HepG2 (cell line): ENCODE measurements around the gene GLDC. TPM values are rescaled to one million over a fixed set of nuclear protein-coding genes. Genes with fewer than 3 reads are reported as not detected.

Experiments used
- CBX5 ChIP-seq: sonication (generic); formaldehyde crosslinking; IDR thresholded peaks from 2 replicates; pipeline ENCODE4 v1.4.0; 2020; ENCODE audit warnings: missing genetic modification reagents, borderline replicate concordance
- HMG20A ChIP-seq: IDR thresholded peaks from 2 replicates; pipeline ENCODE4 v1.6.1; 2016; ENCODE audit warnings: borderline replicate concordance
- KDM6A ChIP-seq: IDR thresholded peaks from 2 replicates; pipeline ENCODE4 v1.6.1; 2016; ENCODE audit warnings: low read depth
- NFKB2 ChIP-seq: sonication (generic); formaldehyde crosslinking; IDR thresholded peaks from 2 replicates; pipeline ENCODE4 v1.4.0; 2020; ENCODE audit warnings: missing genetic modification reagents, borderline replicate concordance
- PITX1 ChIP-seq: sonication (generic); formaldehyde crosslinking; IDR thresholded peaks from 2 replicates; pipeline ENCODE4 v1.5.1; 2020; ENCODE audit warnings: mild to moderate bottlenecking, missing genetic modification reagents
- RFX5 ChIP-seq: IDR thresholded peaks from 2 replicates; pipeline ENCODE4 v1.6.1; 2011; ENCODE audit warnings: low read depth, low read length, improper control_type of control experiment
- SALL1 ChIP-seq: sonication (generic); formaldehyde crosslinking; IDR thresholded peaks from 2 replicates; pipeline ENCODE4 v1.8.0; 2022; ENCODE audit warnings: mild to moderate bottlenecking, missing genetic modification reagents
- SETDB1 ChIP-seq: sonication (generic); formaldehyde crosslinking; IDR thresholded peaks from 2 replicates; pipeline ENCODE4 v1.5.1; 2020; ENCODE audit warnings: missing genetic modification reagents, mild to moderate bottlenecking, borderline replicate concordance
- STAT5B ChIP-seq: sonication (generic); formaldehyde crosslinking; IDR thresholded peaks from 2 replicates; pipeline ENCODE4 v1.4.0; 2020; ENCODE audit warnings: missing genetic modification reagents
- TGIF2 ChIP-seq: IDR thresholded peaks from 2 replicates; pipeline ENCODE4 v1.6.1; 2016; ENCODE audit warnings: control low read depth, missing compliant biosample characterization
- ZBTB42 ChIP-seq: sonication (generic); formaldehyde crosslinking; IDR thresholded peaks from 2 replicates; pipeline ENCODE4 v1.5.0; 2020; ENCODE audit warnings: mild to moderate bottlenecking, missing genetic modification reagents
- ZFX ChIP-seq: sonication (generic); formaldehyde crosslinking; IDR thresholded peaks from 2 replicates; pipeline ENCODE4 v1.4.0; 2020; ENCODE audit warnings: mild to moderate bottlenecking, low read depth, missing genetic modification reagents, moderate library complexity
- ZNF468 ChIP-seq: sonication (generic); formaldehyde crosslinking; IDR thresholded peaks from 2 replicates; pipeline ENCODE4 v1.8.0; 2022; ENCODE audit warnings: mild to moderate bottlenecking, moderate library complexity, missing genetic modification reagents
- ZNF530 ChIP-seq: sonication (generic); formaldehyde crosslinking; IDR thresholded peaks from 2 replicates; pipeline ENCODE4 v1.5.0; 2020; ENCODE audit warnings: low read depth, mild to moderate bottlenecking, missing genetic modification reagents
- ZSCAN21 ChIP-seq: sonication (generic); formaldehyde crosslinking; IDR thresholded peaks from 2 replicates; pipeline ENCODE4 v1.8.0; 2022; ENCODE audit warnings: mild to moderate bottlenecking, missing genetic modification reagents, moderate library complexity, borderline replicate concordance
- polyA plus RNA-seq, 8 experiments: library from polyadenylated mRNA; depleted of rRNA in 3 of 8; stranded (reverse) in 7 of 8; unstranded in 1 of 8; fragments of >200 nt; fragmentation: Illumina TruSeq in 4 of 8; extraction: Trizol in 4 of 8; gene quantifications; 2 replicates each; pipeline versions ENCODE4 v1.2.1 to v1.2.3, GENCODE V29; 2011 to 2016; ENCODE audit warnings: low read depth in 4 of 8, missing spikeins in 1 of 8, mixed read lengths in 1 of 8; ENCODE audit not compliant: insufficient read depth in 1 of 8
- total RNA-seq, 5 experiments: library from RNA; depleted of rRNA; stranded (reverse); fragments of >200 nt; fragmentation: Illumina TruSeq; extraction: Trizol; gene quantifications; 2 replicates each; pipeline ENCODE4 v1.2.3, GENCODE V29; 2016; ENCODE audit warnings: low read depth in 1 of 5
- TF ChIP-seq, protein P1 (sequence below): sonication (generic); formaldehyde crosslinking; IDR thresholded peaks from 2 replicates; pipeline ENCODE4 v1.9.0; 2021; ENCODE audit warnings: missing genetic modification reagents, mild to moderate bottlenecking, borderline replicate concordance
- TF ChIP-seq, protein P2 (sequence below): sonication (generic); formaldehyde crosslinking; IDR thresholded peaks from 2 replicates; pipeline ENCODE4 v1.5.1; 2020; ENCODE audit warnings: mild to moderate bottlenecking, missing genetic modification reagents, borderline replicate concordance
- TF ChIP-seq, protein P3 (sequence below): sonication (generic); formaldehyde crosslinking; IDR thresholded peaks from 2 replicates; pipeline ENCODE4 v1.4.0; 2020; ENCODE audit warnings: missing genetic modification reagents, borderline replicate concordance

The GLDC gene
- total and polyA plus RNA-seq, 2 of the 13 experiments (the other 11 are each of a cell fraction or from before 2014, with no cell fraction given) = 59.3 to 115 TPM

DNA sequence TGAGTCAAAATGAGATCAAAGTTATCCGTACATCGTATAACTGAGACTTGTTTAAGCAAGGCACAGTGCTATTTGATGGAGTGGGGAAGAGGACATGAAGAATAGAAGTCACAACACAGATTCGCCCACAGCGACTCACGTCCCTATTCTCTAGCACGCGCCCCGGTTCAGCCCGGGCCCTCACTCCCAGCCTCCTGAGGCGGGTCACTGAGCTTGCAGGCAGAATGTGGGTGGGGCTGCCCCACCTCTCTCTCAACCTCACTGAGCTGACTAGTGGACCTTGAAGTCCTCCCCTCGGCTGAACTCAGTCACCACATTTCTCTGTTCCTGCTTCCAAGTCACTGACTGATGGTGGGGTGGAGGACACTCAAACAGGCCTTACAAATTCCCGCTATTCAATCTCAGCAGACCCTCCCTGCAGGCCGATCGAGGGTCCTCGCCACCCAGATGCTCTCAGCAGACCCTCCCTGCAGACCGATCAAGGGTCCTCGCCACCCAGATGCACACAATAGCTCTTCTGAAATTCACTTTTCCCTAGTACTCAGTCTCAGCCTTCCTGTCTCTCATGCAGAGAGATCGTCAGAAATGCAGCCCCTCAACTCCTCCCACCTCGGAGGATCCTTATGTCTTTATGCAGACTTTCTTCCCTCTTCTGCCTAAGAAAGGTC lies 12.9 kb downstream of the GLDC start (continued):
- TF ChIP-seq, protein P1, sequence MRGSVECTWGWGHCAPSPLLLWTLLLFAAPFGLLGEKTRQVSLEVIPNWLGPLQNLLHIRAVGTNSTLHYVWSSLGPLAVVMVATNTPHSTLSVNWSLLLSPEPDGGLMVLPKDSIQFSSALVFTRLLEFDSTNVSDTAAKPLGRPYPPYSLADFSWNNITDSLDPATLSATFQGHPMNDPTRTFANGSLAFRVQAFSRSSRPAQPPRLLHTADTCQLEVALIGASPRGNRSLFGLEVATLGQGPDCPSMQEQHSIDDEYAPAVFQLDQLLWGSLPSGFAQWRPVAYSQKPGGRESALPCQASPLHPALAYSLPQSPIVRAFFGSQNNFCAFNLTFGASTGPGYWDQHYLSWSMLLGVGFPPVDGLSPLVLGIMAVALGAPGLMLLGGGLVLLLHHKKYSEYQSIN = no peak
- TF ChIP-seq RFX5 (no peak), SALL1 (peak; percentile 24; the same call in 1 of the 2 replicates), ZSCAN21 (no peak), ZNF468 (no peak), NFKB2 (CRISPR knock-in tag) (no peak), SETDB1 (CRISPR knock-in tag) (no peak), TGIF2 (CRISPR knock-in tag) (no peak), STAT5B (CRISPR knock-in tag) (no peak), ZFX (CRISPR knock-in tag) (0 out of 2 replicates have a peak, but pooled peaks have one; percentile 18), KDM6A (CRISPR knock-in tag) (no peak), CBX5 (no peak), ZNF530 (no peak), ZBTB42 (no peak), PITX1 (no peak), HMG20A (CRISPR knock-in tag) (no peak)
- TF ChIP-seq, protein P2, sequence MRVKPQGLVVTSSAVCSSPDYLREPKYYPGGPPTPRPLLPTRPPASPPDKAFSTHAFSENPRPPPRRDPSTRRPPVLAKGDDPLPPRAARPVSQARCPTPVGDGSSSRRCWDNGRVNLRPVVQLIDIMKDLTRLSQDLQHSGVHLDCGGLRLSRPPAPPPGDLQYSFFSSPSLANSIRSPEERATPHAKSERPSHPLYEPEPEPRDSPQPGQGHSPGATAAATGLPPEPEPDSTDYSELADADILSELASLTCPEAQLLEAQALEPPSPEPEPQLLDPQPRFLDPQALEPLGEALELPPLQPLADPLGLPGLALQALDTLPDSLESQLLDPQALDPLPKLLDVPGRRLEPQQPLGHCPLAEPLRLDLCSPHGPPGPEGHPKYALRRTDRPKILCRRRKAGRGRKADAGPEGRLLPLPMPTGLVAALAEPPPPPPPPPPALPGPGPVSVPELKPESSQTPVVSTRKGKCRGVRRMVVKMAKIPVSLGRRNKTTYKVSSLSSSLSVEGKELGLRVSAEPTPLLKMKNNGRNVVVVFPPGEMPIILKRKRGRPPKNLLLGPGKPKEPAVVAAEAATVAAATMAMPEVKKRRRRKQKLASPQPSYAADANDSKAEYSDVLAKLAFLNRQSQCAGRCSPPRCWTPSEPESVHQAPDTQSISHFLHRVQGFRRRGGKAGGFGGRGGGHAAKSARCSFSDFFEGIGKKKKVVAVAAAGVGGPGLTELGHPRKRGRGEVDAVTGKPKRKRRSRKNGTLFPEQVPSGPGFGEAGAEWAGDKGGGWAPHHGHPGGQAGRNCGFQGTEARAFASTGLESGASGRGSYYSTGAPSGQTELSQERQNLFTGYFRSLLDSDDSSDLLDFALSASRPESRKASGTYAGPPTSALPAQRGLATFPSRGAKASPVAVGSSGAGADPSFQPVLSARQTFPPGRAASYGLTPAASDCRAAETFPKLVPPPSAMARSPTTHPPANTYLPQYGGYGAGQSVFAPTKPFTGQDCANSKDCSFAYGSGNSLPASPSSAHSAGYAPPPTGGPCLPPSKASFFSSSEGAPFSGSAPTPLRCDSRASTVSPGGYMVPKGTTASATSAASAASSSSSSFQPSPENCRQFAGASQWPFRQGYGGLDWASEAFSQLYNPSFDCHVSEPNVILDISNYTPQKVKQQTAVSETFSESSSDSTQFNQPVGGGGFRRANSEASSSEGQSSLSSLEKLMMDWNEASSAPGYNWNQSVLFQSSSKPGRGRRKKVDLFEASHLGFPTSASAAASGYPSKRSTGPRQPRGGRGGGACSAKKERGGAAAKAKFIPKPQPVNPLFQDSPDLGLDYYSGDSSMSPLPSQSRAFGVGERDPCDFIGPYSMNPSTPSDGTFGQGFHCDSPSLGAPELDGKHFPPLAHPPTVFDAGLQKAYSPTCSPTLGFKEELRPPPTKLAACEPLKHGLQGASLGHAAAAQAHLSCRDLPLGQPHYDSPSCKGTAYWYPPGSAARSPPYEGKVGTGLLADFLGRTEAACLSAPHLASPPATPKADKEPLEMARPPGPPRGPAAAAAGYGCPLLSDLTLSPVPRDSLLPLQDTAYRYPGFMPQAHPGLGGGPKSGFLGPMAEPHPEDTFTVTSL (CRISPR knock-in tag) = no peak
- TF ChIP-seq, protein P3, sequence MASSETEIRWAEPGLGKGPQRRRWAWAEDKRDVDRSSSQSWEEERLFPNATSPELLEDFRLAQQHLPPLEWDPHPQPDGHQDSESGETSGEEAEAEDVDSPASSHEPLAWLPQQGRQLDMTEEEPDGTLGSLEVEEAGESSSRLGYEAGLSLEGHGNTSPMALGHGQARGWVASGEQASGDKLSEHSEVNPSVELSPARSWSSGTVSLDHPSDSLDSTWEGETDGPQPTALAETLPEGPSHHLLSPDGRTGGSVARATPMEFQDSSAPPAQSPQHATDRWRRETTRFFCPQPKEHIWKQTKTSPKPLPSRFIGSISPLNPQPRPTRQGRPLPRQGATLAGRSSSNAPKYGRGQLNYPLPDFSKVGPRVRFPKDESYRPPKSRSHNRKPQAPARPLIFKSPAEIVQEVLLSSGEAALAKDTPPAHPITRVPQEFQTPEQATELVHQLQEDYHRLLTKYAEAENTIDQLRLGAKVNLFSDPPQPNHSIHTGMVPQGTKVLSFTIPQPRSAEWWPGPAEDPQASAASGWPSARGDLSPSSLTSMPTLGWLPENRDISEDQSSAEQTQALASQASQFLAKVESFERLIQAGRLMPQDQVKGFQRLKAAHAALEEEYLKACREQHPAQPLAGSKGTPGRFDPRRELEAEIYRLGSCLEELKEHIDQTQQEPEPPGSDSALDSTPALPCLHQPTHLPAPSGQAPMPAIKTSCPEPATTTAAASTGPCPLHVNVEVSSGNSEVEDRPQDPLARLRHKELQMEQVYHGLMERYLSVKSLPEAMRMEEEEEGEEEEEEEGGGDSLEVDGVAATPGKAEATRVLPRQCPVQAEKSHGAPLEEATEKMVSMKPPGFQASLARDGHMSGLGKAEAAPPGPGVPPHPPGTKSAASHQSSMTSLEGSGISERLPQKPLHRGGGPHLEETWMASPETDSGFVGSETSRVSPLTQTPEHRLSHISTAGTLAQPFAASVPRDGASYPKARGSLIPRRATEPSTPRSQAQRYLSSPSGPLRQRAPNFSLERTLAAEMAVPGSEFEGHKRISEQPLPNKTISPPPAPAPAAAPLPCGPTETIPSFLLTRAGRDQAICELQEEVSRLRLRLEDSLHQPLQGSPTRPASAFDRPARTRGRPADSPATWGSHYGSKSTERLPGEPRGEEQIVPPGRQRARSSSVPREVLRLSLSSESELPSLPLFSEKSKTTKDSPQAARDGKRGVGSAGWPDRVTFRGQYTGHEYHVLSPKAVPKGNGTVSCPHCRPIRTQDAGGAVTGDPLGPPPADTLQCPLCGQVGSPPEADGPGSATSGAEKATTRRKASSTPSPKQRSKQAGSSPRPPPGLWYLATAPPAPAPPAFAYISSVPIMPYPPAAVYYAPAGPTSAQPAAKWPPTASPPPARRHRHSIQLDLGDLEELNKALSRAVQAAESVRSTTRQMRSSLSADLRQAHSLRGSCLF (CRISPR knock-in tag) = no peak
